WERI-Rb-1 (cell line): ENCODE data around the gene MICALL2.

Source experiments
- DNase-seq: peaks from one replicate; pipeline ENCODE4 v3.0.0-alpha.2; 2020
- H3K27ac ChIP-seq: fragments of 250-450 bp; sonication (Bioruptor Pico); 2 replicates; pipeline ENCODE4 v1.5.1; 2020; ENCODE audit warnings: mild to moderate bottlenecking, moderate library complexity
- H3K27me3 ChIP-seq: fragments of 250-450 bp; sonication (Bioruptor Pico); 2 replicates; pipeline ENCODE4 v1.5.1; 2021; ENCODE audit warnings: mild to moderate bottlenecking, low read depth, moderate library complexity; ENCODE audit not compliant: insufficient read depth, severe bottlenecking
- H3K36me3 ChIP-seq: fragments of 250-450 bp; sonication (Bioruptor Pico); 2 replicates; pipeline ENCODE4 v1.5.1; 2020; ENCODE audit warnings: mild to moderate bottlenecking, moderate library complexity
- H3K4me3 ChIP-seq: 2 replicates; pipeline ENCODE4 v1.5.1; 2011; ENCODE audit warnings: low read depth, mild to moderate bottlenecking, control low read depth, low read length
- H3K9me3 ChIP-seq: fragments of 250-450 bp; sonication (Bioruptor Pico); 2 replicates; pipeline ENCODE4 v1.5.1; 2021; ENCODE audit warnings: mild to moderate bottlenecking, moderate library complexity; ENCODE audit not compliant: severe bottlenecking
- TF ChIP-seq, protein P1 (sequence below): IDR thresholded peaks from 2 replicates; pipeline ENCODE4 v1.5.1; 2011; ENCODE audit warnings: low read depth, mild to moderate bottlenecking, control low read depth, inconsistent platforms, low read length

MICALL2 gene

DNA sequence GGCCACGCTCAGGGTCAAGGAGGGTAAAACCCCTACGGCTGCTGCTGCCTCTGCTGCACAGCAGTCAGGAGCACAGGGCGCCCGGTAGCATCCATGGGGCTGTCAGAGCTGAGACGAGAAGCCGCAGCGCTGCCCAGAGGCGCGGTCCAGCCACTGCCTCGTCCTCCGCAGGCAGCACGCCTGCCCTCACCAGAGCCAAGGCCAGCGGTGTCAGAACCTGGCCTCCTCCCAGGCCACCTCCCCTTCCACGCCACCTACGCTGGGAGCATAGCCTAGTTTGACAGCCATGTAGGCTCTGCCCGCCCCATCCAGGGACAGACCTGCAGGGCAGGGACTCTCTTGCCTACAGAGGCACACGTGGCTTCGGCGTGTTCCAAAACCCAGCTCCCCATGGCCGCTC, 28.7 kb upstream of the MICALL2 start:
- Histone ChIP-seq H3K36me3 (peaks cover 66% of the 10 kb centered on the region), H3K9me3 (no peaks in the 10 kb centered on the region)
- DNase-seq, result no peak

DNA sequence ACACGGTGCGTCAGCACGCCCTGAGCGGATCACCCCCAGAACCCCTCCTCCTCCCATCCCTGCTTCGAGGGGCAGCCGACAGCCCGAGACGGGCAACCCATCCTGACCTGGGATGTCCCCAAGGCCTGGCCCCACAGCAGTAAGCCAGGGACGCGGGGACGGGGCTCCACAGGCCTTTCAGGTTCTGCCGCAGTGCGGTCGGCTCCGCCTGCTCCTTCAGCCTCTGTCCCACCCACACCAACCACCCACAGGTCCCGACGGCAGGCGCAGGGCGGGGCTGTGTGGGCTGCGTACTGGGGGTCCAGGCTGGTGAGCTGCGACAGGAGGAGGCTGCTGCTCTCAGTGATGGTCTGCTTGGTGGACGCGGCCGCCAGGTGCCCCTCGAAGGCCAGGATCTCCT, 28.2 kb upstream of the MICALL2 start:
- DNase-seq, result no peak
- TF ChIP-seq, protein P1, sequence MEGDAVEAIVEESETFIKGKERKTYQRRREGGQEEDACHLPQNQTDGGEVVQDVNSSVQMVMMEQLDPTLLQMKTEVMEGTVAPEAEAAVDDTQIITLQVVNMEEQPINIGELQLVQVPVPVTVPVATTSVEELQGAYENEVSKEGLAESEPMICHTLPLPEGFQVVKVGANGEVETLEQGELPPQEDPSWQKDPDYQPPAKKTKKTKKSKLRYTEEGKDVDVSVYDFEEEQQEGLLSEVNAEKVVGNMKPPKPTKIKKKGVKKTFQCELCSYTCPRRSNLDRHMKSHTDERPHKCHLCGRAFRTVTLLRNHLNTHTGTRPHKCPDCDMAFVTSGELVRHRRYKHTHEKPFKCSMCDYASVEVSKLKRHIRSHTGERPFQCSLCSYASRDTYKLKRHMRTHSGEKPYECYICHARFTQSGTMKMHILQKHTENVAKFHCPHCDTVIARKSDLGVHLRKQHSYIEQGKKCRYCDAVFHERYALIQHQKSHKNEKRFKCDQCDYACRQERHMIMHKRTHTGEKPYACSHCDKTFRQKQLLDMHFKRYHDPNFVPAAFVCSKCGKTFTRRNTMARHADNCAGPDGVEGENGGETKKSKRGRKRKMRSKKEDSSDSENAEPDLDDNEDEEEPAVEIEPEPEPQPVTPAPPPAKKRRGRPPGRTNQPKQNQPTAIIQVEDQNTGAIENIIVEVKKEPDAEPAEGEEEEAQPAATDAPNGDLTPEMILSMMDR, result no peak
- H3K36me3 ChIP-seq, result peaks cover 70% of the 10 kb centered on the region

More for the DNA sequence above, 28.7 kb upstream of the MICALL2 start:
- TF ChIP-seq, protein P1, result no peak
- H3K27ac ChIP-seq, result no peak overlapping the region
- no peak overlapping the region for H3K4me3 ChIP-seq
- H3K27me3 ChIP-seq, result no peaks in the 10 kb centered on the region

DNA sequence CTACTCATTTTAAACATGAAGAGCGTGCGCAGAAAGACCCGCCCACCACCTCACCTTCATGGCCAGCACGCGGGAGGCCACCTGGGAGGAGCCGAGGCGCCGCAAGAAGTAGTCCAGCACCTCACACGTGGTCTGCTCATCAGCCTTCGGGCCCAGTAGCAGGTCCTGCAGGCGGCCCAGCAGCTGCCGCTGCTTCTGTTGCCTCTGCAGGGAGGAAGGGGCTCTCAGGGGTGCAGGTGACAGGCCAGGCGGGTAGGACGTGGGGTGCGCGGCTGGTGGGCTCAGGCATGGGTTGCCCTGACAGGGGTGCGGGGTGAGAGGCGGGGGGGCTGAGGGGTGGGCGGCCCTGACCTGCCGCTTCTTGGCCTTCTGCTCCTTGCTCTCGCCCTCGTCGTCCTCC, 27.3 kb upstream of the MICALL2 start:
- H3K4me3 ChIP-seq, result no peak overlapping the region
- peaks cover 65% of the 10 kb centered on the region for H3K36me3 ChIP-seq
- H3K27ac ChIP-seq, result no peak overlapping the region
- no peak for DNase-seq
- no peaks in the 10 kb centered on the region for H3K9me3 ChIP-seq
- no peaks in the 10 kb centered on the region for H3K27me3 ChIP-seq
- TF ChIP-seq, protein P1, result no peak

More for the DNA sequence above, 28.2 kb upstream of the MICALL2 start:
- Histone ChIP-seq H3K9me3 (no peaks in the 10 kb centered on the region), H3K27me3 (no peaks in the 10 kb centered on the region), H3K4me3 (no peak overlapping the region), H3K27ac (no peak overlapping the region)

DNA sequence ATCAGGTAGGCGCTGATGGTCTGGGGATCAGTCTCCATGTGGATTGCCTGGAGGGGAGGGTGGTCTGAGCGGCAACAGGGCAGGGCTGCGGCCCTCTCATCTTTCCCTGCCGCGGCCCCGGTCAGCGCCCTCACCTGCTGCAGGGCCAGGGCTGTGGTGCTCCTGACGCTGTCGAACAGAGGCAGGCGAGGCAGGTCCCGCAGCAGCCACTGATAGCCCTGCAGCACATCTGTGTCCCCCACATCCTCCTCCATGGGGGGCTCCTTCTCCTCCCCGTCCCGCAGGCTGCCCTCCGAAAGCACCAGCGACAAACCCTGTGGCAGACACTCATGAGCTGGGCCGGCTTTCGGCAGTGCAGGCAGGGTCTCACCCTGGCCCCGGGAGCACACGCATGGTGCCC, 25.9 kb upstream of the MICALL2 start:
- H3K27ac ChIP-seq, result no peak overlapping the region
- TF ChIP-seq, protein P1, result no peak
- H3K9me3 ChIP-seq, result no peaks in the 10 kb centered on the region
- no peaks in the 10 kb centered on the region for H3K27me3 ChIP-seq
- H3K36me3 ChIP-seq, result peaks cover 59% of the 10 kb centered on the region
- DNase-seq, result no peak
- H3K4me3 ChIP-seq, result no peak overlapping the region

DNA sequence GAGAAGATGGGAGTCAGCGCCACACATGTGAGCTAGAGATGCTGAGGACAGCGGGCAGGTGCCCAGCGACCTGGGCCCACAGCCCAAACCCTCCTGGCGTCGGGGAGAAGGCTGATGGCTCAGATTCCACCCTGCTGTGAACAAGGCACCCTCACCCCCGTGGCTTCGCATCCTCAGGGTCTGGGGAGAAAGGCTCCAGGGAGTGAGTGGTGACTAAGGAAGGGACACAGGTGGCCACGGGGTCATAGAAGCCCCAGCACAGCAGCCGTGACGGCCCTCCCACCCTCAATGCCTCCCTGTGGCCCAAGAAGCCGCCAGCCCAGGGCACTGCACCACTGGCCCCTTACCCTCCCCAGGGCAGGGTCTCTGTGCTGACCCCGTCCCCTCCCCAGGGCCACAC, 25.3 kb upstream of the MICALL2 start:
- no peak overlapping the region for H3K27ac ChIP-seq
- TF ChIP-seq, protein P1, result no peak
- DNase-seq, result no peak
- peaks cover 58% of the 10 kb centered on the region for H3K36me3 ChIP-seq
- H3K27me3 ChIP-seq, result no peaks in the 10 kb centered on the region
- no peak overlapping the region for H3K4me3 ChIP-seq
- H3K9me3 ChIP-seq, result no peaks in the 10 kb centered on the region
